HG02623 (cell line): ENCODE results near the gene LIME1.

Experiments used
- ATAC-seq: cut with Tn5 transposase; IDR thresholded peaks from one replicate; pipeline ENCODE4 v1.9.1; 2021; ENCODE audit warnings: moderate library complexity; ENCODE audit not compliant: unreplicated experiment

Gene LIME1

GRCh38 chr20:63737945-63738686, 1.7 kb downstream of the LIME1 start:
- no peak for ATAC-seq

GRCh38 chr20:63738687-63739129, 2.2 kb downstream of the LIME1 start:
- ATAC-seq: no peak

- ATAC-seq: peak; percentile 45
Observed at GRCh38 chr20:63739130-63740069, 2.9 kb downstream of the LIME1 start, which contains the start of gene SLC2A4RG. Gene SLC2A4RG (plus strand): TSS chr20:63739776. CDS start chr20:63739913, 137 bp downstream.

- ATAC-seq: peak; percentile 17
Observed at GRCh38 chr20:63740070-63740626, 3.7 kb downstream of the LIME1 start.

GRCh38 chr20:63740627-63741353, 4.3 kb downstream of the LIME1 start:
- no peak for ATAC-seq

- no peak for ATAC-seq
Observed at GRCh38 chr20:63741354-63741675, 4.9 kb downstream of the LIME1 start.

- no peak for ATAC-seq
Observed at GRCh38 chr20:63741676-63742380, 5.4 kb downstream of the LIME1 start.

GRCh38 chr20:63742381-63743024, 6.0 kb downstream of the LIME1 start:
- no peak for ATAC-seq

- no peak for ATAC-seq
Observed at GRCh38 chr20:63743210-63743970, 6.9 kb downstream of the LIME1 start.

GRCh38 chr20:63744158-63744557, 7.7 kb downstream of the LIME1 start:
- ATAC-seq: no peak

GRCh38 chr20:63744574-63745423, 8.3 kb downstream of the LIME1 start:
- no peak for ATAC-seq

- no peak for ATAC-seq
Observed at GRCh38 chr20:63745424-63745805, 9.0 kb downstream of the LIME1 start.

- ATAC-seq: no peak
Observed at GRCh38 chr20:63745961-63746731, 9.7 kb downstream of the LIME1 start.

GRCh38 chr20:63746751-63747315, 10.4 kb downstream of the LIME1 start:
- ATAC-seq: no peak

- ATAC-seq: no peak
Observed at GRCh38 chr20:63747622-63748069, 11.2 kb downstream of the LIME1 start.

GRCh38 chr20:63748070-63748933, 11.8 kb downstream of the LIME1 start:
- no peak for ATAC-seq
